Progenitor cell of endocrine pancreas (in vitro differentiated cells): ENCODE data around the gene KNOP1. TPM values are rescaled to one million over a fixed set of nuclear protein-coding genes. Genes with fewer than 3 reads are reported as not detected.

Experiments used
- DNase-seq: peaks from one replicate; pipeline ENCODE4 v3.0.0; 2021; ENCODE audit warnings: low spot score; ENCODE audit not compliant: unreplicated experiment
- H3K27ac Mint-ChIP-seq: 2 replicates; pipeline ENCODE4 v1.8.0; 2021; ENCODE audit warnings: mild to moderate bottlenecking, moderate library complexity, mixed read lengths
- H3K27me3 Mint-ChIP-seq: 2 replicates; pipeline ENCODE4 v1.8.0; 2021; ENCODE audit warnings: mixed read lengths
- H3K36me3 Mint-ChIP-seq: 2 replicates; pipeline ENCODE4 v1.8.0; 2022; ENCODE audit warnings: mixed read lengths; ENCODE audit not compliant: insufficient read depth
- H3K4me1 Mint-ChIP-seq: 2 replicates; pipeline ENCODE4 v1.8.0; 2021; ENCODE audit warnings: low read depth, mixed read lengths
- H3K4me3 Mint-ChIP-seq: 2 replicates; pipeline ENCODE4 v1.8.0; 2021; ENCODE audit warnings: low read depth, mild to moderate bottlenecking, moderate library complexity, mixed read lengths
- H3K9me3 Mint-ChIP-seq: 2 replicates; pipeline ENCODE4 v1.8.0; 2021; ENCODE audit warnings: low read depth, mixed read lengths
- CTCF ChIP-seq: fragments of 200-600 bp; sonication (generic); IDR thresholded peaks from one replicate; pipeline ENCODE4 v1.5.0; 2021; ENCODE audit warnings: antibody characterized with exemption, mild to moderate bottlenecking; ENCODE audit not compliant: unreplicated experiment
- long read RNA-seq: library from polyadenylated mRNA; unstranded; transcript quantifications from one replicate; pipeline ENCODE4 v2.0.0, GENCODE V29; 2020
- total RNA-seq: library from RNA; stranded (reverse); gene quantifications from 2 replicates; pipeline ENCODE4 v1.2.1, GENCODE V29; 2021

The KNOP1 gene
- 56.0 and 58.1 TPM in 2 replicates for total RNA-seq
- long read RNA-seq, full-length matches to known transcripts: 6 of 23 reads
- long read RNA-seq, partial matches to known transcripts: 11 of 23 reads
- long read RNA-seq, other reads (novel, unspliced or antisense): 6 of 23 reads

- DNase-seq: peak; percentile 77
- Mint-ChIP-seq H3K27ac (peak within 1 kb of the TSS; percentile 97), H3K36me3 (peaks cover 10% of the 10 kb centered on the region), H3K4me3 (peak within 1 kb of the TSS; percentile 97), H3K9me3 (no peaks in the 10 kb centered on the region), H3K4me1 (peaks cover 47% of the 10 kb centered on the region), H3K27me3 (no peaks in the 10 kb centered on the region)
- TF ChIP-seq CTCF: no peak
These were observed at the start of gene KNOP1, which contains the start of gene IQCK for GRCh38 chr16:19717741-19718623. KNOP1 (minus strand) TSS chr16:19718227; CDS start chr16:19715035, 3,192 bp downstream. IQCK (plus strand) TSS chr16:19718271; CDS start chr16:19718307, 36 bp downstream.

GRCh38 chr16:19767497-19767896 is 49.5 kb upstream of the KNOP1 start:
- H3K4me1 Mint-ChIP-seq: no peaks in the 10 kb centered on the region
- no peak for DNase-seq
- no peak for TF ChIP-seq CTCF
- H3K36me3 Mint-ChIP-seq: peaks cover 18% of the 10 kb centered on the region
- peaks cover 6% of the 10 kb centered on the region for H3K9me3 Mint-ChIP-seq
- no peak overlapping the region for H3K4me3 Mint-ChIP-seq
- no peak overlapping the region for H3K27ac Mint-ChIP-seq
- H3K27me3 Mint-ChIP-seq: no peaks in the 10 kb centered on the region

- H3K27me3 Mint-ChIP-seq: no peaks in the 10 kb centered on the region
- H3K27ac Mint-ChIP-seq: no peak overlapping the region
- DNase-seq: no peak
- H3K9me3 Mint-ChIP-seq: peaks cover 6% of the 10 kb centered on the region
- no peak for TF ChIP-seq CTCF
- H3K4me1 Mint-ChIP-seq: no peaks in the 10 kb centered on the region
- peaks cover 18% of the 10 kb centered on the region for H3K36me3 Mint-ChIP-seq
- no peak overlapping the region for H3K4me3 Mint-ChIP-seq
These were observed 49.0 kb upstream of the KNOP1 start for GRCh38 chr16:19766988-19767387.

GRCh38 chr16:19766554-19766884 is 48.5 kb upstream of the KNOP1 start:
- TF ChIP-seq CTCF: no peak
- Mint-ChIP-seq H3K9me3 (peaks cover 6% of the 10 kb centered on the region), H3K27me3 (no peaks in the 10 kb centered on the region), H3K27ac (no peak overlapping the region), H3K4me1 (no peaks in the 10 kb centered on the region), H3K4me3 (no peak overlapping the region), H3K36me3 (peaks cover 18% of the 10 kb centered on the region)
- DNase-seq: no peak

GRCh38 chr16:19765860-19766553 is 48.0 kb upstream of the KNOP1 start:
- H3K9me3 Mint-ChIP-seq: peaks cover 6% of the 10 kb centered on the region
- peaks cover 18% of the 10 kb centered on the region for H3K36me3 Mint-ChIP-seq
- no peak overlapping the region for H3K27ac Mint-ChIP-seq
- no peak for TF ChIP-seq CTCF
- no peaks in the 10 kb centered on the region for H3K4me1 Mint-ChIP-seq
- no peaks in the 10 kb centered on the region for H3K27me3 Mint-ChIP-seq
- no peak overlapping the region for H3K4me3 Mint-ChIP-seq
- DNase-seq: no peak
